Activated CD8-positive, alpha-beta T cell treated with anti-CD3 and anti-CD28 coated beads for 36 hours (primary cell): ENCODE results near the gene SCYGR1. TPM values are rescaled to one million over a fixed set of nuclear protein-coding genes. Genes with fewer than 3 reads are reported as not detected.
"Not testable (repeated sequence)": the region's sequence is repeated elsewhere in the genome, so short reads cannot be mapped to it uniquely, and the experiment has no call there.

Source experiments
- ATAC-seq: fragments of 200-7000 bp; cut with Tn5 transposase; one replicate; pipeline ENCODE4 v1.10.0; 2021; ENCODE audit warnings: mild to moderate bottlenecking, moderate library complexity
- CTCF ChIA-PET: fragments of 350-600 bp; sonication (Branson Sonifier 250); formaldehyde crosslinking; loops from one replicate; lab custom pipeline; 2021; ENCODE audit warnings: antibody characterized with exemption; lab: Charles Lee
- POLR2A ChIA-PET: fragments of 350-600 bp; sonication (Branson Sonifier 250); formaldehyde crosslinking; loops from one replicate; lab custom pipeline; 2021; ENCODE audit warnings: antibody characterized with exemption; lab: Charles Lee
- DNase-seq: peaks from one replicate; pipeline ENCODE4 v3.0.0-alpha.2; 2020
- H3K27ac Mint-ChIP-seq: one replicate; pipeline ENCODE4 v1.8.0; 2021; ENCODE audit warnings: mild to moderate bottlenecking, mixed read lengths
- H3K27me3 Mint-ChIP-seq: one replicate; pipeline ENCODE4 v1.8.0; 2021; ENCODE audit warnings: mixed read lengths
- H3K36me3 Mint-ChIP-seq: one replicate; pipeline ENCODE4 v1.8.0; 2021; ENCODE audit warnings: low read depth, mixed read lengths
- H3K4me1 Mint-ChIP-seq: one replicate; pipeline ENCODE4 v1.8.0; 2021; ENCODE audit warnings: low read depth, mixed read lengths
- H3K4me3 Mint-ChIP-seq: one replicate; pipeline ENCODE4 v1.8.0; 2021; ENCODE audit warnings: mild to moderate bottlenecking, moderate library complexity, mixed read lengths
- H3K9me3 Mint-ChIP-seq: one replicate; pipeline ENCODE4 v1.8.0; 2021; ENCODE audit warnings: mixed read lengths
- CTCF ChIP-seq: fragments of 200-600 bp; IDR thresholded peaks from one replicate; pipeline ENCODE4 v1.8.0; 2022; ENCODE audit warnings: antibody characterized with exemption, mild to moderate bottlenecking
- intact Hi-C: fragments of 100-400 bp; cut with micrococcal nuclease; formaldehyde crosslinking; loops from one replicate; pipeline ENCODE4 v1.10.0; 2022
- total RNA-seq, 2 experiments: library from RNA; stranded (reverse); gene quantifications; one replicate each; pipeline ENCODE4 v1.2.3, GENCODE V29; 2021

Gene SCYGR1
- not detected for total RNA-seq

GRCh38 chr2:227387583-227387982, at the start of gene SCYGR1:
Gene SCYGR1 (minus strand): TSS chr2:227387949. CDS start chr2:227387949, 0 bp downstream.
- POLR2A ChIA-PET, ATAC-seq, DNase-seq, H3K27me3 Mint-ChIP-seq, H3K9me3 Mint-ChIP-seq, intact Hi-C loops, H3K4me1 Mint-ChIP-seq, H3K36me3 Mint-ChIP-seq, H3K4me3 Mint-ChIP-seq, CTCF ChIA-PET, H3K27ac Mint-ChIP-seq: not testable (repeated sequence)

- intact Hi-C loops: no loop called here
- TF ChIP-seq CTCF: no peak
- H3K4me1 Mint-ChIP-seq: peaks cover 2% of the 10 kb centered on the region
- ATAC-seq (no peak), DNase-seq (no peak)
- no peaks in the 10 kb centered on the region for H3K27me3 Mint-ChIP-seq
- H3K36me3 Mint-ChIP-seq: peaks cover 10% of the 10 kb centered on the region
- H3K4me3 Mint-ChIP-seq: no peak overlapping the region
- no peak overlapping the region for H3K27ac Mint-ChIP-seq
- peaks cover 12% of the 10 kb centered on the region for H3K9me3 Mint-ChIP-seq
- CTCF ChIA-PET: no interaction called here
- POLR2A ChIA-PET: no interaction called here
These were observed 48.9 kb upstream of the SCYGR1 start for GRCh38 chr2:227436436-227437174.

GRCh38 chr2:227433171-227433570, 45.4 kb upstream of the SCYGR1 start:
- ATAC-seq (no peak), DNase-seq (no peak)
- H3K4me1 Mint-ChIP-seq: peaks cover 9% of the 10 kb centered on the region
- no peak overlapping the region for H3K27ac Mint-ChIP-seq
- ChIA-PET POLR2A (no interaction called here), CTCF (interaction anchor here (0.7 kb wide), 1 partner anchor 17 kb away, joined by 3 read pairs; no protein-coding TSS in a partner anchor)
- no peak for TF ChIP-seq CTCF
- no peak overlapping the region for H3K4me3 Mint-ChIP-seq
- no peaks in the 10 kb centered on the region for H3K27me3 Mint-ChIP-seq
- H3K9me3 Mint-ChIP-seq: peaks cover 14% of the 10 kb centered on the region
- H3K36me3 Mint-ChIP-seq: peaks cover 11% of the 10 kb centered on the region
- intact Hi-C loops: no loop called here

- Mint-ChIP-seq H3K27ac (no peak overlapping the region), H3K27me3 (no peaks in the 10 kb centered on the region), H3K4me1 (peaks cover 9% of the 10 kb centered on the region), H3K4me3 (no peak overlapping the region), H3K36me3 (peaks cover 11% of the 10 kb centered on the region), H3K9me3 (peaks cover 14% of the 10 kb centered on the region)
- DNase-seq: no peak
- ChIA-PET CTCF (no interaction called here), POLR2A (no interaction called here)
- no peak for TF ChIP-seq CTCF
- no peak for ATAC-seq
- intact Hi-C loops: no loop called here
These were observed 42.9 kb upstream of the SCYGR1 start for GRCh38 chr2:227430639-227431038.

- CTCF ChIA-PET: interaction anchor here (0.7 kb wide), 1 partner anchor 117 kb away, joined by 3 read pairs; no protein-coding TSS in a partner anchor
- Mint-ChIP-seq H3K36me3 (peaks cover 11% of the 10 kb centered on the region), H3K27ac (no peak overlapping the region), H3K27me3 (no peaks in the 10 kb centered on the region), H3K9me3 (peaks cover 14% of the 10 kb centered on the region), H3K4me1 (peaks cover 6% of the 10 kb centered on the region), H3K4me3 (no peak overlapping the region)
- ATAC-seq (no peak), DNase-seq (no peak)
- TF ChIP-seq CTCF: no peak
- POLR2A ChIA-PET: no interaction called here
- intact Hi-C loops: no loop called here
These were observed 41.1 kb upstream of the SCYGR1 start for GRCh38 chr2:227428731-227429285.
